Activated CD4-positive, alpha-beta memory T cell treated with anti-CD3 and anti-CD28 coated beads, Interleukin-2, amount 10 ng/mL, durations not matched to agents 7 days and 5 days (primary cell): ENCODE measurements around the gene MISP. TPM values are rescaled to one million over a fixed set of nuclear protein-coding genes. Genes with fewer than 3 reads are reported as not detected.

Experiments used
- CTCF ChIA-PET: fragments of 350-600 bp; sonication (Branson Sonifier 250); formaldehyde crosslinking; loops from one replicate; lab custom pipeline; 2021; ENCODE audit warnings: antibody characterized with exemption, inconsistent platforms; lab: Charles Lee
- POLR2A ChIA-PET: fragments of 350-600 bp; sonication (Branson Sonifier 250); formaldehyde crosslinking; loops from one replicate; lab custom pipeline; 2021; ENCODE audit warnings: antibody characterized with exemption; lab: Charles Lee
- DNase-seq: peaks from one replicate; pipeline ENCODE4 v3.0.0-alpha.2; 2020
- H3K27ac Mint-ChIP-seq: one replicate; pipeline ENCODE4 v1.8.0; 2021; ENCODE audit warnings: mild to moderate bottlenecking, mixed read lengths
- H3K27me3 Mint-ChIP-seq: one replicate; pipeline ENCODE4 v1.8.0; 2021; ENCODE audit warnings: mixed read lengths
- H3K36me3 Mint-ChIP-seq: one replicate; pipeline ENCODE4 v1.8.0; 2021; ENCODE audit warnings: low read depth, mixed read lengths
- H3K4me1 Mint-ChIP-seq: one replicate; pipeline ENCODE4 v1.8.0; 2021; ENCODE audit warnings: mixed read lengths
- H3K4me3 Mint-ChIP-seq: one replicate; pipeline ENCODE4 v1.8.0; 2021; ENCODE audit warnings: mild to moderate bottlenecking, mixed read lengths
- H3K9me3 Mint-ChIP-seq: one replicate; pipeline ENCODE4 v1.8.0; 2021; ENCODE audit warnings: mixed read lengths
- total RNA-seq, 2 experiments: library from RNA; stranded (reverse); gene quantifications; one replicate each; pipeline ENCODE4 v1.2.3, GENCODE V29; 2021

The MISP gene
- total RNA-seq, 2 experiments from 2014 or later: not detected

GRCh38 chr19:808423-808775 lies 57.5 kb downstream of the MISP start:
- Mint-ChIP-seq H3K27ac (no peak overlapping the region), H3K27me3 (no peaks in the 10 kb centered on the region), H3K4me3 (no peak overlapping the region), H3K4me1 (peaks cover 16% of the 10 kb centered on the region), H3K36me3 (peaks cover 61% of the 10 kb centered on the region), H3K9me3 (no peaks in the 10 kb centered on the region)
- ChIA-PET POLR2A (interaction anchor here (3.0 kb wide), 1 partner anchor 12 kb away, joined by 7 read pairs; no protein-coding TSS in a partner anchor), CTCF (no interaction called here)
- no peak for DNase-seq

GRCh38 chr19:810077-810855 lies 59.4 kb downstream of the MISP start:
- Mint-ChIP-seq H3K36me3 (peaks cover 62% of the 10 kb centered on the region), H3K4me1 (peaks cover 10% of the 10 kb centered on the region), H3K27ac (no peak overlapping the region), H3K4me3 (no peak overlapping the region), H3K27me3 (no peaks in the 10 kb centered on the region), H3K9me3 (no peaks in the 10 kb centered on the region)
- ChIA-PET CTCF (no interaction called here), POLR2A (interaction anchor here (1.5 kb wide), 1 partner anchor 12 kb away, joined by 5 read pairs; no protein-coding TSS in a partner anchor)
- DNase-seq: no peak

DNA sequence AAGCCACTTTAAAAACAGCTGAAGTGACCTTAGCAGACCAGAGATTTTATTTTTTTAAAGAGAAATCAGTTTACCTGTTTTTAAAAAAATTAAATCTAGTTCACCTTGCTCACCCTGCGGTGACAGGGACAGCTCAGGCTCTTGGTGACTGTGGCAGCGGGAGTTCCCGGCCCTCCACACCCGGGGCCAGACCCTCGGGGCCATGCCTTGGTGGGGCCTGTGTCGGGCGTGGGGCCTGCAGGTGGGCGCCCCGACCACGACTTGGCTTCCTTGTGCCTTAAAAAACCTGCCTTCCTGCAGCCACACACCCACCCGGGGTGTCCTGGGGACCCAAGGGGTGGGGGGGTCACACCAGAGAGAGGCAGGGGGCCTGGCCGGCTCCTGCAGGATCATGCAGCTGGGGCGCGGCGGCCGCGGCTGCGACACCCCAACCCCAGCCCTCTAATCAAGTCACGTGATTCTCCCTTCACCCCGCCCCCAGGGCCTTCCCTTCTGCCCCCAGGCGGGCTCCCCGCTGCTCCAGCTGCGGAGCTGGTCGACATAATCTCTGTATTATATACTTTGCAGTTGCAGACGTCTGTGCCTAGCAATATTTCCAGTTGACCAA lies 60.1 kb downstream of the MISP start:
- no peaks in the 10 kb centered on the region for H3K27me3 Mint-ChIP-seq
- H3K9me3 Mint-ChIP-seq: no peaks in the 10 kb centered on the region
- no peak overlapping the region for H3K27ac Mint-ChIP-seq
- H3K4me1 Mint-ChIP-seq: peaks cover 10% of the 10 kb centered on the region
- no peak for DNase-seq
- ChIA-PET POLR2A (interaction anchor here (1.0 to 1.5 kb wide), 2 partner anchors 12 to 13 kb away, joined by 3 to 5 read pairs; no protein-coding TSS in a partner anchor), CTCF (no interaction called here)
- peaks cover 61% of the 10 kb centered on the region for H3K36me3 Mint-ChIP-seq
- H3K4me3 Mint-ChIP-seq: no peak overlapping the region

DNA sequence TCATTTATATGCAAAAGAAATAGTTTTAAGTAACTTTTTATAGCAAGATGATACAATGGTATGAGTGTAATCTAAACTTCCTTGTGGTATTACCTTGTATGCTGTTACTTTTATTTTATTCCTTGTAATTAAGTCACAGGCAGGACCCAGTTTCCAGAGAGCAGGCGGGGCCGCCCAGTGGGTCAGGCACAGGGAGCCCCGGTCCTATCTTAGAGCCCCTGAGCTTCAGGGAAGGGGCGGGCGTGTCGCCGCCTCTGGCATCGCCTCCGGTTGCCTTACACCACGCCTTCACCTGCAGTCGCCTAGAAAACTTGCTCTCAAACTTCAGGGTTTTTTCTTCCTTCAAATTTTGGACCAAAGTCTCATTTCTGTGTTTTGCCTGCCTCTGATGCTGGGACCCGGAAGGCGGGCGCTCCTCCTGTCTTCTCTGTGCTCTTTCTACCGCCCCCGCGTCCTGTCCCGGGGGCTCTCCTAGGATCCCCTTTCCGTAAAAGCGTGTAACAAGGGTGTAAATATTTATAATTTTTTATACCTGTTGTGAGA lies 60.7 kb downstream of the MISP start:
- Mint-ChIP-seq H3K27ac (no peak overlapping the region), H3K4me1 (peaks cover 10% of the 10 kb centered on the region), H3K27me3 (no peaks in the 10 kb centered on the region), H3K9me3 (no peaks in the 10 kb centered on the region), H3K36me3 (peaks cover 65% of the 10 kb centered on the region), H3K4me3 (no peak overlapping the region)
- DNase-seq: no peak
- POLR2A ChIA-PET: interaction anchor here (1.0 kb wide), 1 partner anchor 13 kb away, joined by 3 read pairs; no protein-coding TSS in a partner anchor
- CTCF ChIA-PET: no interaction called here

- H3K27me3 Mint-ChIP-seq: no peaks in the 10 kb centered on the region
- ChIA-PET POLR2A (interaction anchor here (1.0 kb wide), 1 partner anchor 14 kb away, joined by 3 read pairs; no protein-coding TSS in a partner anchor), CTCF (no interaction called here)
- no peak overlapping the region for H3K27ac Mint-ChIP-seq
- no peaks in the 10 kb centered on the region for H3K9me3 Mint-ChIP-seq
- H3K36me3 Mint-ChIP-seq: peaks cover 61% of the 10 kb centered on the region
- peaks cover 8% of the 10 kb centered on the region for H3K4me1 Mint-ChIP-seq
- no peak for DNase-seq
- no peak overlapping the region for H3K4me3 Mint-ChIP-seq
Observed at GRCh38 chr19:812049-812746, 61.3 kb downstream of the MISP start.

DNA sequence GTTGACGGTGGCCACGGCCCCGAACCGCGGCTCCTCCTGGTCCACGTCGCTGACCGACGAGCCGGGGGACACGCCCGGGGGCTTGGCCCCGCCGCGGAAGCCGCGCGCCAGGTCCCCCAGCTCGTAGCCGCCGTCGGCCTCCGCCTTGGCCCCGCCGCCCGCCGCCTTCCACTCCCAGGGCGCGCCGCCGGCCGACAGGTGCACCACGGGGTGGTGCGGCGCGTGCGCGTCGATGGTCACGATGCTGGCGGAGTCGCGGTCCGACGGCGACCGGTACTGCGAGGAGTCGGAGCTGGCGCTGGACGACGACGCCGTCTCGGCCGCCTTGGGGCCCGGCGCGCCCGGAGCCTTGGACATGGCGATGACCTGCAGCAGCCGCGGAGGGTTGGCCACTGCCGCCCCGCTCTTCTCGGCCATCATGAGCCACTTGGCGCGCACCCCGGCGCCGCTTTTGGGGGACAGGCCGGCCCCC lies 61.9 kb downstream of the MISP start:
- H3K27me3 Mint-ChIP-seq: no peaks in the 10 kb centered on the region
- no peak overlapping the region for H3K4me3 Mint-ChIP-seq
- peaks cover 2% of the 10 kb centered on the region for H3K4me1 Mint-ChIP-seq
- no peak for DNase-seq
- no peak overlapping the region for H3K27ac Mint-ChIP-seq
- peaks cover 56% of the 10 kb centered on the region for H3K36me3 Mint-ChIP-seq
- no peaks in the 10 kb centered on the region for H3K9me3 Mint-ChIP-seq
- POLR2A ChIA-PET: no interaction called here
- CTCF ChIA-PET: no interaction called here

DNA sequence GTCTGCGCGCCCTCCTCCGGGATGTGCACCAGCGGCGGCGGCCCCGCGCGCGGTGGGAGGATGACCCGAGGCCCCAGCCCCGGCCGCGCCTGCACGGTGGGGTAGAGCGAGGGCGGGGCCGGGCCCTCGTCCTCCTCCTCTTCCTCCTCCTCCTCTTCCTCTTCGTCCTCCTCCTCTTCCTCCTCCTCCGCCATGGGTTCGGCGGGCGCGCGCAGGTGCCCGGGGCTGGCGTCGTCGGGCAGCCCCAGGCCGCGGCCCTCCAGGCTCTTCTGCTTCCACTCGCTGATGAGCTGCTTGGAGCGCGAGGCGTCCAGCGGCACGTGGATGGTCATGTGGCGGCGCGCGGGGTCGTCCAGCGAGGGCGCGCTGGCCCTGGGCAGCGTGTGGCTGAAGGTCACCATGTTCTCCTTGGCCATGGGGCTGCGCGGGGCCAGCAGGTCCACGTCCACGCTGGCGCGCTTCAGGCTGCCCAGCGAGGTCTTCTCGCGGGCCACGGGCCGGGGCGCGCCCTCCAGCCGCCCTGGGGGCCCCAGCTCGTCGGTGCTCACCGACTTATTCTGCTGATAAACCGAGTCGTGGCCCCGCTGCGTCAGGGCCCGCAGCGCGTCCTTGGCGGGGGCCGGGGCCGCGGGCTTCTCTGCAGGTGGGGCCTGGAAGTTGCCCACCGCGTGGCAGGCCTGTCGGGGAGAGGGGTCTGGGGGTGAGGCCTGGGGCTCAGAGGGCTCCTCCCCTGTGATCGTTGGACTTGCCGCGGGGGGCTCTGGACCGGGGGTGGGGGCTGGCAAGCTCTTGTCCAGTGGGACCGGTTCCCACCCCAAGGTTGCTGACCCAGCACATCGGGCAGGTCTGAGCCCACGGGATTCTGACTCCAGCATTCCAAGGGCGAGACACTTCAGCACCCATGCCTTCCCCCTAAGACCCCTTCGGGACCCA lies 62.6 kb downstream of the MISP start:
- Mint-ChIP-seq H3K9me3 (no peaks in the 10 kb centered on the region), H3K4me1 (no peaks in the 10 kb centered on the region), H3K36me3 (peaks cover 52% of the 10 kb centered on the region), H3K27ac (no peak overlapping the region), H3K4me3 (no peak overlapping the region), H3K27me3 (no peaks in the 10 kb centered on the region)
- DNase-seq: no peak
- ChIA-PET CTCF (no interaction called here), POLR2A (interaction anchor here (2.6 kb wide), 1 partner anchor 12 kb away, joined by 9 read pairs; no protein-coding TSS in a partner anchor)

Other genes with a start within 250 kb of the MISP start
- gene TPGS1, start 243.6 kb upstream of the MISP start, total RNA-seq: 10 to 100 TPM; 22.9 to 24.0 TPM
- 10 to 100 TPM; 50.3 to 50.4 TPM for gene CDC34, start 219.4 kb upstream of the MISP start, total RNA-seq
- gene GZMM, start 207.1 kb upstream of the MISP start, total RNA-seq: 10 to 100 TPM; 45.1 to 45.2 TPM
- gene BSG, start 178.5 kb upstream of the MISP start, total RNA-seq: 100 to 1,000 TPM; 255 to 257 TPM
- 1 to 10 TPM; 3.1 to 3.5 TPM for gene HCN2, start 161.2 kb upstream of the MISP start, total RNA-seq
- 10 to 100 TPM; 44.8 to 45.1 TPM for gene POLRMT, start 117.6 kb upstream of the MISP start, total RNA-seq
- gene FGF22, start 111.2 kb upstream of the MISP start, total RNA-seq: not detected
- 10 to 100 TPM; 80.6 to 82.2 TPM for gene RNF126, start 87.9 kb upstream of the MISP start, total RNA-seq
- 1 to 10 TPM; 2.5 to 3.0 TPM for gene FSTL3, start 74.7 kb upstream of the MISP start, total RNA-seq
- not detected for gene PRSS57, start 55.7 kb upstream of the MISP start, total RNA-seq
- gene PALM, start 42.2 kb upstream of the MISP start, total RNA-seq: not detected
- gene PTBP1, start 46.3 kb downstream of the MISP start, total RNA-seq: 100 to 1,000 TPM; 385 to 406 TPM
- gene PLPPR3, start 70.8 kb downstream of the MISP start, total RNA-seq: not detected
- gene AZU1, start 76.7 kb downstream of the MISP start, total RNA-seq: not detected
- not detected for gene PRTN3, start 89.9 kb downstream of the MISP start, total RNA-seq
- gene ELANE, start 101.2 kb downstream of the MISP start, total RNA-seq: not detected
- gene CFD, start 108.6 kb downstream of the MISP start, total RNA-seq: 1 to 10 TPM in 1 of 2 experiments, under 1 TPM in 1; 0.78 to 1.6 TPM
- 10 to 100 TPM; 62.2 to 64.0 TPM for gene MED16, start 142.1 kb downstream of the MISP start, total RNA-seq
- not detected for gene RNU6-9, start 142.4 kb downstream of the MISP start, total RNA-seq
- gene R3HDM4, start 162.1 kb downstream of the MISP start, total RNA-seq: 100 to 1,000 TPM; 111 to 116 TPM
- gene KISS1R, start 166.2 kb downstream of the MISP start, total RNA-seq: 1 to 10 TPM; 1.8 to 2.3 TPM
- gene ARID3A, start 174.9 kb downstream of the MISP start, total RNA-seq: 10 to 100 TPM; 32.4 to 34.0 TPM
- gene WDR18, start 233.2 kb downstream of the MISP start, total RNA-seq: 10 to 100 TPM; 42.0 to 44.3 TPM
- gene GRIN3B, start 249.3 kb downstream of the MISP start, total RNA-seq: under 1 TPM in 1 of 2 experiments, not detected in 1; 0.08 TPM